Measurements from ENCODE around the gene ARHGEF28. TPM values are rescaled to one million over a fixed set of nuclear protein-coding genes. Genes with fewer than 3 reads are reported as not detected.

ARHGEF28 gene
- total and polyA plus RNA-seq, 2 of the 4 experiments (the other 2 are of a cell fraction) = 3.6 to 16.0 TPM

GRCh38 chr5:73918791-73919221 lies 292.8 kb downstream of the ARHGEF28 start:
- no peaks in the 10 kb centered on the region for H3K9me3 ChIP-seq (ENCODE audit: control insufficient read depth, insufficient read depth, low read length)
- H4K20me1 ChIP-seq (ENCODE audit: insufficient read depth, low read length) = no peaks in the 10 kb centered on the region
- H3K9me1 ChIP-seq (ENCODE audit: insufficient read depth, low read length) = peaks cover under 1% of the 10 kb centered on the region; the same call in 1 of the 2 replicates
- no peak overlapping the region for H2BK20ac ChIP-seq (ENCODE audit: low read depth, low read length)
- WGBS, 2 experiments (ENCODE audit: extremely low coverage in 2 of 2, insufficient read length in 1 of 2) = no CpG with 5 or more reads among the region's 6 CpGs
- ATAC-seq (ENCODE audit: low read depth) (no peak), DNase-seq (no peak)
- no peak overlapping the region for H2BK5ac ChIP-seq (ENCODE audit: low read depth, low read length, poor library complexity, severe bottlenecking)
- no peak overlapping the region for H2BK120ac ChIP-seq (ENCODE audit: low read depth, low read length)
- H4K5ac ChIP-seq (ENCODE audit: low read depth, low read length) = no peak overlapping the region
- POLR2A ChIA-PET (ENCODE audit: unreplicated experiment) = no interaction called here
- H3K18ac ChIP-seq (ENCODE audit: low read depth, low read length) = no peak overlapping the region
- no peak for TF ChIP-seq RFX5 (IDR thresholded peaks at IDR 0.05; ENCODE audit: low read depth, low read length)
- no peak for TF ChIP-seq CTCF (conservative IDR thresholded peaks at IDR 0.05; ENCODE audit: low read depth, low read length)
- TF ChIP-seq CHD1 (IDR thresholded peaks at IDR 0.05; ENCODE audit: low read depth, low read length) = no peak
- TF ChIP-seq MAZ (IDR thresholded peaks at IDR 0.05; ENCODE audit: borderline replicate concordance, low read depth, low read length) = no peak
- no peak for TF ChIP-seq MAFK (IDR thresholded peaks at IDR 0.05; ENCODE audit: low read depth, low read length)
- TF ChIP-seq, protein P1, sequence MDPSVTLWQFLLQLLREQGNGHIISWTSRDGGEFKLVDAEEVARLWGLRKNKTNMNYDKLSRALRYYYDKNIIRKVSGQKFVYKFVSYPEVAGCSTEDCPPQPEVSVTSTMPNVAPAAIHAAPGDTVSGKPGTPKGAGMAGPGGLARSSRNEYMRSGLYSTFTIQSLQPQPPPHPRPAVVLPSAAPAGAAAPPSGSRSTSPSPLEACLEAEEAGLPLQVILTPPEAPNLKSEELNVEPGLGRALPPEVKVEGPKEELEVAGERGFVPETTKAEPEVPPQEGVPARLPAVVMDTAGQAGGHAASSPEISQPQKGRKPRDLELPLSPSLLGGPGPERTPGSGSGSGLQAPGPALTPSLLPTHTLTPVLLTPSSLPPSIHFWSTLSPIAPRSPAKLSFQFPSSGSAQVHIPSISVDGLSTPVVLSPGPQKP (IDR thresholded peaks at IDR 0.05; ENCODE audit: borderline replicate concordance, low read depth, low read length) = no peak
- TF ChIP-seq POLR2A (IDR thresholded peaks at IDR 0.05; ENCODE audit: low read depth, low read length) = no peak
- TF ChIP-seq, protein P2, sequence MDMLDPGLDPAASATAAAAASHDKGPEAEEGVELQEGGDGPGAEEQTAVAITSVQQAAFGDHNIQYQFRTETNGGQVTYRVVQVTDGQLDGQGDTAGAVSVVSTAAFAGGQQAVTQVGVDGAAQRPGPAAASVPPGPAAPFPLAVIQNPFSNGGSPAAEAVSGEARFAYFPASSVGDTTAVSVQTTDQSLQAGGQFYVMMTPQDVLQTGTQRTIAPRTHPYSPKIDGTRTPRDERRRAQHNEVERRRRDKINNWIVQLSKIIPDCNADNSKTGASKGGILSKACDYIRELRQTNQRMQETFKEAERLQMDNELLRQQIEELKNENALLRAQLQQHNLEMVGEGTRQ (IDR thresholded peaks at IDR 0.05; ENCODE audit: low read depth, low read length) = no peak
- no peak for TF ChIP-seq NFE2L2 (IDR thresholded peaks at IDR 0.05; ENCODE audit: low read depth, low read length)
- no peak for TF ChIP-seq RCOR1 (IDR thresholded peaks at IDR 0.05; ENCODE audit: insufficient replicate concordance, low read length)
- no peak for TF ChIP-seq CEBPB (IDR thresholded peaks at IDR 0.05; ENCODE audit: low read depth, low read length)
- no peak for TF ChIP-seq RAD21 (IDR thresholded peaks at IDR 0.05; ENCODE audit: low read length)
- no peak for TF ChIP-seq BHLHE40 (IDR thresholded peaks at IDR 0.05; ENCODE audit: low read depth, low read length)
- CTCF ChIA-PET = no interaction called here
- no TSS peak for BruUV-seq (replicated peaks)
- H3K4me1 ChIP-seq (ENCODE audit: control insufficient read depth, insufficient read depth, low read length) = no peaks in the 10 kb centered on the region
- no peak overlapping the region for H3K56ac ChIP-seq (ENCODE audit: extremely low read depth, insufficient read depth, low read length)
- H3K4ac ChIP-seq (ENCODE audit: low read depth, low read length) = no peak overlapping the region
- no peak overlapping the region for H2BK15ac ChIP-seq (ENCODE audit: low read depth, low read length)
- H2AK9ac ChIP-seq (replicated peaks; ENCODE audit: low read depth, low read length, poor library complexity) = no peak overlapping the region
- H3K27me3 ChIP-seq (ENCODE audit: control insufficient read depth, insufficient read depth, low read length) = no peaks in the 10 kb centered on the region
- no peak overlapping the region for H3K4me3 ChIP-seq (ENCODE audit: insufficient read depth, low read depth, low read length)
- H2AFZ ChIP-seq (replicated peaks; ENCODE audit: low read length, poor library complexity) = no peak overlapping the region
- H3K9ac ChIP-seq (ENCODE audit: low read depth, low read length) = no peak overlapping the region
- H3K36me3 ChIP-seq (ENCODE audit: control insufficient read depth, insufficient read depth, low read length) = no peaks in the 10 kb centered on the region
- H3K14ac ChIP-seq (replicated peaks; ENCODE audit: low read depth, low read length) = no peak overlapping the region
- dilution Hi-C loops (cut with HindIII; ENCODE audit: low sequenced_read_pairs, unreplicated experiment) (no loop called here), intact Hi-C loops (cut with micrococcal nuclease) (no loop called here), in situ Hi-C loops (cut with MboI; ENCODE audit: low sequenced_read_pairs) (loop anchor here (25.0 kb wide), 1 partner anchor 993 kb away; no protein-coding TSS in a partner anchor)
- no peak overlapping the region for H4K91ac ChIP-seq (ENCODE audit: insufficient read depth, low read depth, low read length)
- H3K23ac ChIP-seq (ENCODE audit: low read depth, low read length) = no peak overlapping the region
- H4K8ac ChIP-seq (ENCODE audit: low read depth in 2 of 2, low read length in 2 of 2) = no peak overlapping the region
- no peaks in the 10 kb centered on the region for H3K79me1 ChIP-seq (ENCODE audit: low read depth in 1 of 2, low read length in 2 of 2)
- H3K27ac ChIP-seq (ENCODE audit: insufficient read depth, low read length) = no peak overlapping the region
- no peak overlapping the region for H3K4me2 ChIP-seq (ENCODE audit: low read depth, low read length)
- no peak overlapping the region for H2AK5ac ChIP-seq (ENCODE audit: low read depth, low read length)
